DOHH2 (cell line): ENCODE measurements around the gene PTGIS.
"Not testable (repeated sequence)": the region's sequence is repeated elsewhere in the genome, so short reads cannot be mapped to it uniquely, and the experiment has no call there.

Experiments
- H3F3A ChIP-seq: fragments of 200-600 bp; sonication (generic), shearing (Covaris generic); 2 replicates; pipeline ENCODE4 v1.6.0; 2016; ENCODE audit warnings: antibody characterized with exemption, mild to moderate bottlenecking; ENCODE audit not compliant: control insufficient read depth, insufficient read depth
- H3K27ac ChIP-seq: fragments of 200-600 bp; sonication (generic); 2 replicates; pipeline ENCODE4 v1.5.1; 2014; ENCODE audit warnings: low read depth, mild to moderate bottlenecking, low read length, moderate library complexity
- H3K27me3 ChIP-seq: fragments of 200-600 bp; sonication (generic); 2 replicates; pipeline ENCODE4 v1.6.1; 2014; ENCODE audit warnings: mild to moderate bottlenecking, low read length, mixed read lengths; ENCODE audit not compliant: control insufficient read depth
- H3K36me3 ChIP-seq: fragments of 200-600 bp; sonication (generic); 2 replicates; pipeline ENCODE4 v1.6.1; 2014; ENCODE audit warnings: mild to moderate bottlenecking, low read length, moderate library complexity, mixed read lengths; ENCODE audit not compliant: control insufficient read depth
- H3K4me1 ChIP-seq: fragments of 200-600 bp; sonication (generic); 2 replicates; pipeline ENCODE4 v1.6.1; 2014; ENCODE audit warnings: mild to moderate bottlenecking, low read length, mixed read lengths; ENCODE audit not compliant: control insufficient read depth
- H3K4me2 ChIP-seq: fragments of 200-600 bp; sonication (generic); 2 replicates; pipeline ENCODE4 v1.6.0; 2014; ENCODE audit warnings: mild to moderate bottlenecking, low read length, moderate library complexity
- H3K4me3 ChIP-seq: fragments of 200-600 bp; sonication (generic); 2 replicates; pipeline ENCODE4 v1.5.1; 2014; ENCODE audit warnings: mild to moderate bottlenecking, low read length, mixed read lengths
- H3K79me2 ChIP-seq: fragments of 200-600 bp; sonication (generic); 2 replicates; pipeline ENCODE4 v1.6.1; 2014; ENCODE audit warnings: mild to moderate bottlenecking, low read length, mixed read lengths; ENCODE audit not compliant: control insufficient read depth
- H3K9me2 ChIP-seq: fragments of 200-600 bp; sonication (generic); replicated peaks from 2 replicates; pipeline ENCODE4 v1.6.1; 2014; ENCODE audit warnings: mild to moderate bottlenecking, low read length, mixed read lengths; ENCODE audit not compliant: control insufficient read depth
- H3K9me3 ChIP-seq: fragments of 200-600 bp; sonication (generic); 2 replicates; pipeline ENCODE4 v1.6.1; 2014; ENCODE audit warnings: antibody characterized with exemption, low read length, mixed read lengths; ENCODE audit not compliant: control insufficient read depth, insufficient read depth
- H4K20me1 ChIP-seq: fragments of 200-600 bp; sonication (generic); 2 replicates; pipeline ENCODE4 v1.6.0; 2014; ENCODE audit warnings: low read depth, mild to moderate bottlenecking, antibody characterized with exemption, low read length, moderate library complexity; ENCODE audit not compliant: control insufficient read depth, insufficient read depth
- EZH2phosphoT487 ChIP-seq: fragments of 200-600 bp; sonication (generic); IDR thresholded peaks from 2 replicates; pipeline ENCODE4 v1.6.1; 2017; ENCODE audit warnings: borderline replicate concordance, mild to moderate bottlenecking, antibody characterized with exemption, low read length, moderate library complexity, mixed read lengths
- TF ChIP-seq, protein P1 (sequence below): fragments of 200-600 bp; sonication (generic); IDR thresholded peaks from one replicate; pipeline ENCODE4 v1.5.1; 2014; ENCODE audit warnings: antibody characterized with exemption, mild to moderate bottlenecking, low read depth, low read length; ENCODE audit not compliant: poor library complexity, severe bottlenecking

PTGIS gene

DNA sequence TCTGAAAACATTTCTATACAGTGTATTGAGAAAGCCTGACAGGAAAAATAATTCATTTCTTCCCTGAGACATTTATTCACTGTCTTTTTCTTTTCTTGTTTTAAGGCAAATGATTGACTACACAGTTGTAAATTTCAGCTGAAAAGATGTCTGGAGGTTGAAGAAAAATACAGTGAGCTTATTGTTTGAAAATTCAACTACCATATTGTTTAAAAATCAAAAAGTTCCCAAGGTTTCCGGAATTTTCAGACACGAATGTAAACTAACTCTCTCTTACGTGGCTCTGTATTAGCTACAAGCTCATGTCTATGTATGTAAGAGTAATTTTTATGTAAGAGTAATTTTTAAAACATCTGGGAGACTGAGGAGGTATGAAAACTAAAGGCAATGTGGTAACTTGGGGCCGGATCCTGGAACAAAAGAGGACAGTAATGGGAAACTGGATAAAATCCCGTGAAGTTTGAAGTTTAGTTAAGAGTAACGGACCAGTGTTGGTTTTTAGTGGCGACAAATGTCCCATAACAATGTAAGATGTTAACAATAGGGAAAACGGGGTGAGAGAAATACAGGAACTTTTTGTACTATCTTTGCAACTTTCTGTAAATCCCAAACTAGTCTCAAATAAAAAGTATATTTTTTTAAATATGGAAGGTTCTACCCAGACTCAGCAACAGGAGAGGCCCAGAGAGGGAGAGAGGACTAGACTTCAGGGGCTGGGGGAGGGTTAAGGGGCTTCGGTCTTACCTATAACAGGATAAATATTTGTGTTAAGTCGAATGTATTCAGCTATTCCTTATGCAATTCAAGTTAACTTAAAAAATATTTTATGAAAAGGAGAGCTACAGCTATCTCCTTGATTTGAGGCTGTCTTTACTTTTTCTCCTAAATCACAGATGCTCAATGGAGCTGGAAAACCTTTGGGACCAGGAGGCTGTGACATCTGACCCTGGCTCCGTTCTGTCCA lies 1.3 kb downstream of the PTGIS start:
- TF ChIP-seq, protein P1, sequence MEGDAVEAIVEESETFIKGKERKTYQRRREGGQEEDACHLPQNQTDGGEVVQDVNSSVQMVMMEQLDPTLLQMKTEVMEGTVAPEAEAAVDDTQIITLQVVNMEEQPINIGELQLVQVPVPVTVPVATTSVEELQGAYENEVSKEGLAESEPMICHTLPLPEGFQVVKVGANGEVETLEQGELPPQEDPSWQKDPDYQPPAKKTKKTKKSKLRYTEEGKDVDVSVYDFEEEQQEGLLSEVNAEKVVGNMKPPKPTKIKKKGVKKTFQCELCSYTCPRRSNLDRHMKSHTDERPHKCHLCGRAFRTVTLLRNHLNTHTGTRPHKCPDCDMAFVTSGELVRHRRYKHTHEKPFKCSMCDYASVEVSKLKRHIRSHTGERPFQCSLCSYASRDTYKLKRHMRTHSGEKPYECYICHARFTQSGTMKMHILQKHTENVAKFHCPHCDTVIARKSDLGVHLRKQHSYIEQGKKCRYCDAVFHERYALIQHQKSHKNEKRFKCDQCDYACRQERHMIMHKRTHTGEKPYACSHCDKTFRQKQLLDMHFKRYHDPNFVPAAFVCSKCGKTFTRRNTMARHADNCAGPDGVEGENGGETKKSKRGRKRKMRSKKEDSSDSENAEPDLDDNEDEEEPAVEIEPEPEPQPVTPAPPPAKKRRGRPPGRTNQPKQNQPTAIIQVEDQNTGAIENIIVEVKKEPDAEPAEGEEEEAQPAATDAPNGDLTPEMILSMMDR = no peak
- TF ChIP-seq EZH2phosphoT487 = no peak
- Histone ChIP-seq H4K20me1 (no peaks in the 10 kb centered on the region; the same call in 1 of the 2 replicates), H3K4me3 (no peak overlapping the region), H3F3A (no peaks in the 10 kb centered on the region; the same call in 1 of the 2 replicates), H3K27me3 (peaks cover 24% of the 10 kb centered on the region), H3K36me3 (no peaks in the 10 kb centered on the region), H3K9me2 (no peaks in the 10 kb centered on the region), H3K4me2 (no peak overlapping the region), H3K4me1 (no peaks in the 10 kb centered on the region), H3K9me3 (no peaks in the 10 kb centered on the region), H3K27ac (no peak overlapping the region), H3K79me2 (no peaks in the 10 kb centered on the region)

DNA sequence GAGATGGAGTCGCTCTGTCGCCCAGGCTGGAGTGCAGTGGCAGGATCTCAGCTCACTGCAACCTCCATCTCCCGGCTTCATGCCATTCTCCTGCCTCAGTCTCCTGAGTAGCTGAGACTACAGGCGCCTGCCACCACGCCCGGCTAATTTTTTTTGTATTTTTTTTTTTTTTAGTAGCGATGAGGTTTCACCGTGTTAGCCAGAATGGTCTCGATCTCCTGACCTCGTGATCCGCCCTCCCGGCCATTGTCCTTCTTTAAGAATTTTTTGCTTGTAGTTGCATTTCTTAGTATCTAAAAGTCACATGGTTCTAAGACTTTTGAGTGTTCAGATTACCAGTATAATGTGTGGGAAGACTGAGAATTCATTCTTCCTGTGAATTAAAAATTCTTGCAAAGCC lies 2.9 kb downstream of the PTGIS start:
- H4K20me1 ChIP-seq, H3F3A ChIP-seq, H3K4me1 ChIP-seq, H3K4me2 ChIP-seq, H3K4me3 ChIP-seq, H3K9me2 ChIP-seq, H3K79me2 ChIP-seq, H3K27ac ChIP-seq, H3K36me3 ChIP-seq, H3K9me3 ChIP-seq, H3K27me3 ChIP-seq: not testable (repeated sequence)

DNA sequence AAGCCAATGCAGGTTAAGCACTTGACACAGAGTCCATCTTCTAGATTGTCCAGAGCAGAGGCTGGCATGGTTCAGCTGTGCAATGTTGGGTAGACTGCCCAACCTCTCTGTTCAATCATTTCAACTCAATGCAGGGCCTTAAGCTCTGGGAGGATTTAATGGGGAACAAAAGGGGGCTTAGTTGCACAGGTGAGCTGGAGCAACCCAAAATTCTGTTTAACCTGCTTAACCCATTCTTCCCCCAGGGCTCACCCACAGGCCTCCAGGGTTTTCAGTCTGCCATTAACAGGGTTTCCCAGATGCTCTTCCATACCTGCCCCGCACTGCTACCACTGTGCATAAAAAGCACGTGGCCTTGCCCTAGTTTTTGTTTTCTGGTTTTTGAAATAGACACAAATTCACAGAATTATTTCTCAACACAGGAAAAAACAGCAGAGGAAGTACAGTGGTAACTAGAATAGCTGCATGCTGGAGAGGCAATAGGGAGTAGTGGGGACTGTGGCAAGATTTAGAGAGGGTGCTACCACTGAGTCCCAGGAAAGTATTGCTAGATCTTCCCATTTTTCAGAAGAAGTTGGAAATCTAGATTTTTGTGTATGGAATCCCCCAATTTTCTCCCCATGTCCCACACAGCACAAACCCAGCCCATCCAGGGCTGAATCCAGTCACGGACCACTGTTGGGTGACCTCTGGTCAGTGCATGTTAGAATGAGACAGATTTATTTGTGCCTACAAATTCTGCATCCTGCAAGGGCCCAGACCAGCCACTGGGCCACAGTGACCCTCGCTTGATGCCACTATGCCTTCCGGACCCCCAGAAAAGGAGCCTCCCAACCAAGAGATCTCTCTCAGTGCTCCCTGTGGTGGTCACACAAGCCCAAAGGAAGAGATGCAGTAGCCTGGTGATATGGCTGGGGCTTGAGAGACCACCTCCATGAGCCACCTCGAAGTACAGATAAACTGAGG lies 4.6 kb downstream of the PTGIS start:
- Histone ChIP-seq H3K27me3 (peaks cover 4% of the 10 kb centered on the region; the same call in 1 of the 2 replicates), H3K27ac (no peak overlapping the region)

More for the DNA sequence above, 4.6 kb downstream of the PTGIS start:
- Histone ChIP-seq H3K4me2 (no peak overlapping the region), H3K4me1 (no peaks in the 10 kb centered on the region), H3K4me3 (no peak overlapping the region), H3K79me2 (no peaks in the 10 kb centered on the region), H3F3A (no peaks in the 10 kb centered on the region; the same call in 1 of the 2 replicates), H4K20me1 (no peaks in the 10 kb centered on the region; the same call in 1 of the 2 replicates), H3K9me3 (no peaks in the 10 kb centered on the region), H3K36me3 (no peaks in the 10 kb centered on the region), H3K9me2 (no peaks in the 10 kb centered on the region)
- TF ChIP-seq, protein P1 = no peak
- TF ChIP-seq EZH2phosphoT487 = no peak
